Activated CD4-positive, alpha-beta T cell treated with anti-CD3 and anti-CD28 coated beads, Interleukin-2, amount 50 U/mL, for 48 hours (primary cell): ENCODE data around the gene KLHDC7B.

Experiments used
- DNase-seq, 2 experiments: peaks; one replicate each; pipeline ENCODE4 v3.0.0-alpha.2; 2020

The KLHDC7B gene

DNA sequence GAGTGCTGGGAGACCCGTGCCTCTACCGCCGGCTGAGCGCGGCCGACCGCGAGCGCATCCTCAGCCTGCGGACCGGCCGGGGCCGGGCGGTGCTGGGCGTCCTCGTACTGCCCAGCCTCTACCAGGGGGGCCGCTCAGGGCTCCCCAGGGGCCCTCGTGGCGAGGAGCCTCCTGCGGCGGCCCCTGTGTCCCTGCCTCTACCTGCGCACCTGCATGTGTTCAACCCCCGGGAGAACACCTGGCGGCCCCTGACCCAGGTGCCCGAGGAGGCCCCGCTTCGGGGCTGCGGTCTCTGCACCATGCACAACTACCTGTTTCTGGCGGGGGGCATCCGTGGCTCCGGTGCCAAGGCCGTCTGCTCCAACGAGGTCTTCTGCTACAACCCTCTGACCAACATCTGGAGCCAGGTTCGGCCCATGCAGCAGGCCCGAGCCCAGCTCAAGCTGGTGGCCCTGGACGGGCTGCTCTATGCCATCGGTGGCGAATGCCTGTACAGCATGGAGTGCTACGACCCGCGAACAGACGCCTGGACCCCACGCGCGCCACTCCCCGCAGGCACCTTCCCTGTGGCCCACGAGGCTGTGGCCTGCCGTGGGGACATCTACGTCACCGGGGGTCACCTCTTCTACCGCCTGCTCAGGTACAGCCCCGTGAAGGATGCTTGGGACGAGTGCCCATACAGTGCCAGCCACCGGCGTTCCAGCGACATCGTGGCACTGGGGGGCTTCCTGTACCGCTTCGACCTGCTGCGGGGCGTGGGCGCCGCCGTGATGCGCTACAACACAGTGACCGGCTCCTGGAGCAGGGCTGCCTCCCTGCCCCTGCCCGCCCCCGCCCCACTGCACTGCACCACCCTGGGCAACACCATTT lies 3.5 kb downstream of the KLHDC7B start:
- DNase-seq, result no peak

GRCh38 chr22:50550395-50550794 lies 4.7 kb downstream of the KLHDC7B start:
- no peak for DNase-seq

DNA sequence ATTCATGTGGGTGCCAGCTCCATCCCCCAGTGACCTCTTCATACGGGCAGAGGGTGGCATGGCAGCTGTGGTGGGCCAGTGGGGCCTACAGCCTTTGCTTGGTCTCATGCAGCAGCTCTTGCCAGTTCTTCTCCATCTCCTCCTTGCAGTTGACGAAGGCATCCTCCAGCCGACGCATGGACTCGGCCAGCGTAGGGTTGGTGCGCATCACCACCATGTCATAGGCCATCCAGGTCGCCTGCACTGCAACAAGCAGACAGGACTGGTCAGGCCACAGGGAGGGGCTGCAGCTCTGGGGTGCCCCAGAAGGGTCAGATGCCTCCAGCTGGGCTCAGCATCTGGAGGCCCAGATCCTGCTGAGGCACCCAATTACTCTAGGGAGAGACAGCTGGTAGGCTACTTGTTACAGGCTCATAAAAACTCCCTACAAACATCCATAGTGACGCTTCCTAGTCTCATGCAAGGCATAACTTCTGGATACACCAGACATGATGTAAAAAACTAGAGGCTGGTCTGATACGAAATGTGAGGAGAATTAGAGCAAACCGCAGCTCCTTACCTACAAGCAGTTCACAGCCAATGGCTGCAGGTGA lies 5.6 kb downstream of the KLHDC7B start:
- no peak for DNase-seq

GRCh38 chr22:50553310-50553709 lies 7.6 kb downstream of the KLHDC7B start:
- DNase-seq, result no peak

- DNase-seq, result no peak
Observed at GRCh38 chr22:50556703-50557102, 11.0 kb downstream of the KLHDC7B start.

GRCh38 chr22:50560034-50560433 lies 14.3 kb downstream of the KLHDC7B start:
- no peak for DNase-seq

- DNase-seq, result no peak
Observed at GRCh38 chr22:50561401-50562358, 16.0 kb downstream of the KLHDC7B start.

DNA sequence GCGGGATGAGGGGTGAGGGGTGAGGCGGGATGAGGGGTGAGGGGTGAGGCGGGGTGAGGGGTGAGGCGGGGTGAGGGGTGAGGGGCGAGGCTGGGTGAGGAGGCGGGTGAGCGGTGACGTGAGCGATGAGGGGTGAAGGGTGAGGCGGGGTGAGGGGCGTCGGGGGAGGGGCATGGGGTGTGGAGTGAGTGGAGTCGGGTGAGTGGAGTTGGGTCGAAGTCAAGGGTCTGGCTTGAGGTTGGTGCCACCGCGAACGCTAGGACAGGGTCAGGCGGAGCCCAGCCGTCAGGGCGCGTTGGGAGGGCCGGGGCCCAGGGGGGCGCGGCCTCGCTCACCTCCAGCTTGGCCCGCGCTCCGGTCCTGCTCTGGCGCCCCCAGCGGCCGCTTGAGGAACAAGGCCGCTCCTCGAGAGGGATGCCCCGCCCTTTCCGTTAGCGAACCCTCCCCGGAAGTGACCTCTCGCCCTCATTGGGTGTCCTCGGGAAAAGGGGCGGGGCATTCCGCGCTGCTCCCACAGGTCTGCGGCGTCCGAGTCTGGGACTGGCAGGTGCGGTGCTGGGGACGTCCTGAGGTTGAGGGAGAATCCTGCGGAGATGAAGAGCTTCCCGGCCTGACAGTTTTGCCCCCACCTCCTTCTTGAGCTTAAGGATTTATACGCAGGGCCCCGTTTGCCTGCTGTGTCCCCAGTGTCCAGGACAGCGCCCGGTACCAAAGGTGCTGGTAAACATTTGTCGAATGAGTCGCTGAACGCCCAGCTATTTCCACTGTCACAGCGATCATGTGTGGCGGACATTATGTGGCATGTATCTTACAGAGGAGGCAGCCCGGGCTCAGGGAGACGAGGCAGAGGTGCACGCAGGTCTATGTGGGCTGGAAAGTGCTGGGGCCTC lies 17.1 kb downstream of the KLHDC7B start, which contains the start of gene SYCE3:
SYCE3 (minus strand) TSS at position 397 of the 890 bp plus-strand sequence. CDS start 6,514 bp downstream, outside the sequence.
- peak; percentile 99 for DNase-seq

DNA sequence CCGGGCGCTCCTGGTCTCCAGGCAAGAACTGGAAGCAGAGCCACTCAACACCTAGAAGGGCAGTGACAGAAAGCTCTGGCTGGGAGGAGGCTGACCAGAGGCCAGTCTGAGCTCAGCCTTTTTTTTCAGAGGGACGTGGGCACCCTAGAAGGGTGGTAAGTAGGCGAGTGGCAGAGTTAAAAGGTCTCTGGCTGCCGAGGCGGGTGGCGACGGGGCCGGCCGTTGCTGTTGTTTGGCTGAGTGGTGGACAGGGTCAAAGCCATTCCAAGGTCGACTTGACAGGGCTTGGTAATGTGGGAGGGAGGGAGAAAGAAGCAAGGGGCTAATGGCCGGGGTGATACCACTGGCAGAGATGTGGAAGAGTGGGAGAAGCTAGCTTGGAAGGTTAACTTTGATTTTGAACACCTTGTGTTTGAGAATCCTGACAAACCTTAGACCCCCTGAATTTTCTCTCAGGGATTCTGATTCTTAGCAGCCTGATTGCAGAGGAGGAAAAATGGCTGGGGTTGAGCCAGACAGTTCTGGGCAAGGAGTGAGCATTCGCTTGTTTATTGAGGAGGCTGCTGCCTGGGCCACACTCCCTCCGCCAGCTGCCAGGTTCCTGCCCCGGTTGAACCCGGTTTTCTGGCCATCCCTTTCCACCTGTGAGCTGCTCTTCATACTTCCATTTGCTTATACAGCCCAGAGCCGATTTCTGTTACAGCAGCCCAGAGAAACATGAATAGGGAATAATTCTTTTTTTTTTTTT lies 17.9 kb downstream of the KLHDC7B start:
- DNase-seq, result no peak

DNA sequence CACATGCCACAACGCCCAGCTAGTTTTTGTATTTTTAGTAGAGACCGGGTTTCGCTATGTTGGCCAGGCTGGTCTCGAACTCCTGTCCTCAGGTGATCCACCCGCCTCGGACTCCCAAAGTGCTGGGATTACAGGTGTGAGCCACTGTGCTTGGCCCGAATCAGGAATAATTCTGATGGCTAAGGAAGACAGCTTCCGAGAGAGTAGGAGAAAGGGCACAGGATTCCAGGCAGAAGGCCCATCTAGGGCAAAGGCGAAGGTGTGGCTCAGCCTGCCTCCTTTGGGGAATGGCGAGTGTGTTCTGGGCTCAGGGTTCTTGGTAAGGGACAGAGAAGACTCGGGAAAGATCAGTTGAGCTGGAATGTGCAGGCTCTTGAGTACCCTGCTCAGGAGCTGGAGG lies 18.6 kb downstream of the KLHDC7B start:
- no peak for DNase-seq

DNA sequence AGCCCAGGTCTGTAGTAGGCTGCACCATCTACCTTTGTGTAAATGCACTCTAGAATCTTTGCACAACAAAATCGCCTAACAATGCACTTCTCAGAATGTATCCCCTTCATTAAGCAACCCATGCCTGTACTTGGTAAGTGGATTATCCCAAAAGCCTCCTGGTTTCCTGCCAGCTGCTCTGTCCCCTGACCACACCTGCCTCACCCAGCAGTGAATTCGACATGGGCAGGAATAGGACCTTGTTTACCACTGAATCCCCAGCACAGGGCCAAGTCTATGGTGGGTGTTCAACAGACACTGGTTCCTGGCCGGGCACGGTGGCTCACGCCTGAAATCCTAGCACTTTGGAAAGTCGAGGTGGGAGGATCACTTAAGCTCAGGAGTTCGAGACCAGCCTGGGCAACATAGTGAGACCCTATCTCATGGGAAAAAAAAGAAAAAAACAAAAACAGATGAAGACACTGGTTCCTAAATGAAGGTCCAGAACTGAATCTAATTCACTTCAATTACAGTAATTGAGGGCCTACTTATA lies 22.1 kb downstream of the KLHDC7B start:
- DNase-seq, result no peak

- DNase-seq, result no peak
Observed at GRCh38 chr22:50568626-50569025, 22.9 kb downstream of the KLHDC7B start.

GRCh38 chr22:50569041-50569459 lies 23.4 kb downstream of the KLHDC7B start:
- no peak for DNase-seq

DNA sequence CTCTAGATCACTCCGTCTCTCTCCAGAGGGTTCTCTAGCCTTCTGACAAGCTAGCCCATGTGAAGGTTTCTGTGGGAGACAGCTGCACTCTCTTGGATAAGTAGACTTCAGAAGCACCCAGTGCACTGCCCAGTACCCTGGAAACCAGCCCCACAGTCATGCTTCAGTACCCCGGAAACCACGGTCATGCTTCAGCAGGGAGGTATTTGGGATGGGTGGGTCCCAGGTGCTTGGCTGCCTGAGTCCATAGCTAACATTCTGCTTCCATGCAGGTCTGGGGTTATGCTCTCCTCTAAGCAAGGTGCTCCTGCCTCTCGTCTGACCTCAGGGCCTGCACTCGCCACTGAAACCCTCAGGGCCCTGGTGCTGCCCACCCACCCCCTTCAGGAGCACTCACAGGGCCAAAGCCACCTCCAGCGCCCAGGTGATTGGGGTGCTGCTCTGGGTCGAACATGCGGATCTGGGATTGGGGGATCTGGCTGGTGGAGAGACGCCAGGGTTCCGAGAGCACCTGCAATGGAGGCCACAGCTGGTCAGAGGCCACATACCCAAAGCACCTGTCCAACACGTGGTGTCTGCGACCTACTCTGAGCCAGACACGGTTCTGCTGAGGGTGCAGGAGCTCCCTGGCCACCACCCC lies 24.3 kb downstream of the KLHDC7B start:
- no peak for DNase-seq

DNA sequence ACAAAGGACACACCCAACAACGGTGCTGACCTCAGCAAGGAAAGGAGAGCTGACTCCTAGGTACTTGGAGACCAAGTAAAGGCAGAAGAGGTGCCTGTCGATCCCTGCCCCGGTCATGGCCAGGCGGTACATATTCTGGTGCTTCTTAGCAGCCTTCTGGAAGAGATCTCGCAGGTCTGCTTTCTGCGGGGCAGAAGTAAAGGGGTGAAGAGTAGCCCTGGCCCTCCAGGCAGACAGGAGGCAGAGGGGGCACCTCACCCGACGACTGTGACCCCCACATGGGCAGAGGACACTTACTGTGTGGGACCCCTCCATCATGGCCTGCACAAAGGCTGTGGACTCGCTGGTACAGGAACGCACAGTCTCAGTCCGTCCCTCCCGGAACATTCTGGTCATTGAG lies 25.2 kb downstream of the KLHDC7B start:
- no peak for DNase-seq

GRCh38 chr22:50571264-50572175 lies 25.8 kb downstream of the KLHDC7B start:
- DNase-seq, result no peak

DNA sequence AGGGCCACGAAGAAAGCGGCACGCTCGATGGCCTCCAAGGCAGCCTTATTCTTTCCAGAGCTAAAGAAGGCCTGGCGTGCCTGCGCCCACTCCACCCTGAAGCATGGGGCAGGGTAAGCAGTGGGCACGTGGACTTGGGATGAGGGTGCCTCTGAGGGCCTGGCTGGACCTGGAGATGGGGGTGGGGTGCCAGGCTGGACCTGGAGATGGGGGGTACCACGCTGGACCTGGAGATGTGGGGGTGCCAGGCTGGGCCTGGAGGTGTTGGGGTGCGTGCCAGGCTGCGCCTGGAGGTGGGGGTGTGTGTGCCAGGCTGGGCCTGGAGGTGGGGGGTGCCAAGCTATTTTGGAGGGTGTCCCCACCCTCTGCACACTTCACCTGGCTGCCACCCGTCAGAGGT lies 27.3 kb downstream of the KLHDC7B start:
- DNase-seq, result no peak

GRCh38 chr22:50573491-50574382 lies 28.0 kb downstream of the KLHDC7B start:
- DNase-seq, result no peak
